ENCODE data around the gene NAALAD2. TPM values are rescaled to one million over a fixed set of nuclear protein-coding genes. Genes with fewer than 3 reads are reported as not detected.

The NAALAD2 gene
- total RNA-seq, 1 donor, result 3.7 TPM

DNA sequence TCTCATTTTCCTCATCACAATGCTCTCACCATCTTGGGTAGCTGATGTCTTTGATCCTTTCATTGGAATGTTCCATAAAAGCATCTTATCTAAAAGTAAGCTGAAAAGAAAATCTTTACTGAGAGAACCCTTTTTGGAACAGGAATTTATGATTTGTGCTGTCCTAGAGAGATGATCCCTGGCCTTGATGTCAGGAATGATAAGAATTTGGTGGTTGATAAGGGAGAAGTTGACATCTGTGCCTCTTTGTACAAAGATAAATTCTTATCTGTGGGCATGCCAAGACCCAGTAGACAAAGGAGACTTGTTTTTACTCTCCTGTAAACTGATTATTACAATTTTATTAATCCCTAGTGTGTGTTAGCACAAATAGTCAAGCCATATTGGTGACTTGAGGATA is 36.9 kb downstream of the NAALAD2 start:
- no peak overlapping the region for H3K4me3 ChIP-seq (ENCODE audit: low read depth, low read length)
- TF ChIP-seq, protein P1, sequence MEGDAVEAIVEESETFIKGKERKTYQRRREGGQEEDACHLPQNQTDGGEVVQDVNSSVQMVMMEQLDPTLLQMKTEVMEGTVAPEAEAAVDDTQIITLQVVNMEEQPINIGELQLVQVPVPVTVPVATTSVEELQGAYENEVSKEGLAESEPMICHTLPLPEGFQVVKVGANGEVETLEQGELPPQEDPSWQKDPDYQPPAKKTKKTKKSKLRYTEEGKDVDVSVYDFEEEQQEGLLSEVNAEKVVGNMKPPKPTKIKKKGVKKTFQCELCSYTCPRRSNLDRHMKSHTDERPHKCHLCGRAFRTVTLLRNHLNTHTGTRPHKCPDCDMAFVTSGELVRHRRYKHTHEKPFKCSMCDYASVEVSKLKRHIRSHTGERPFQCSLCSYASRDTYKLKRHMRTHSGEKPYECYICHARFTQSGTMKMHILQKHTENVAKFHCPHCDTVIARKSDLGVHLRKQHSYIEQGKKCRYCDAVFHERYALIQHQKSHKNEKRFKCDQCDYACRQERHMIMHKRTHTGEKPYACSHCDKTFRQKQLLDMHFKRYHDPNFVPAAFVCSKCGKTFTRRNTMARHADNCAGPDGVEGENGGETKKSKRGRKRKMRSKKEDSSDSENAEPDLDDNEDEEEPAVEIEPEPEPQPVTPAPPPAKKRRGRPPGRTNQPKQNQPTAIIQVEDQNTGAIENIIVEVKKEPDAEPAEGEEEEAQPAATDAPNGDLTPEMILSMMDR (IDR thresholded peaks at IDR 0.05; ENCODE audit: insufficient read depth, low read length), result no peak
- no peak for DNase-seq (ENCODE audit: low read depth)

DNA sequence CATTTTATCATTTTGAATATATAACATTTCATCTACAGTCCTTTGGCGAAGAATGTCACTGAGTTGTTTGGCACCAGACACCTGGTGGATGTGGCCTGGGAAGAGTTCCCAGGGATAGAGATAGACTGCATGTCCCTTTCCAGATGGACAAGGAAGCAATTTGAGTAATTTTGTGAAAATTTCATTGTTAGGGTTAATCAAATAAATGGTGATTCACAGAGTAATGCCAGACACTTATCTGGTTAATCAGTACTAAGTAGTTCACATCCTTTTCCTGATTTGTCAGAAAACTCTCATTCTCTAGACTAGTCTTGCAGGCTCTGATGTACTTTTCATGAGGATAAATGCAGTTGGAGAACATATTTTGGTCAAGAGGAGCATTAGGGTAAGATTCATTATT is 41.6 kb downstream of the NAALAD2 start:
- DNase-seq (ENCODE audit: low read depth), result no peak
- no peak overlapping the region for H3K4me3 ChIP-seq (ENCODE audit: low read depth, low read length)
- TF ChIP-seq, protein P1 (IDR thresholded peaks at IDR 0.05; ENCODE audit: insufficient read depth, low read length), result no peak

GRCh38 chr11:90178751-90179150 is 44.3 kb downstream of the NAALAD2 start:
- no peak overlapping the region for H3K4me3 ChIP-seq (ENCODE audit: low read depth, low read length)
- DNase-seq (ENCODE audit: low read depth), result no peak
- TF ChIP-seq, protein P1 (IDR thresholded peaks at IDR 0.05; ENCODE audit: insufficient read depth, low read length), result no peak

DNA sequence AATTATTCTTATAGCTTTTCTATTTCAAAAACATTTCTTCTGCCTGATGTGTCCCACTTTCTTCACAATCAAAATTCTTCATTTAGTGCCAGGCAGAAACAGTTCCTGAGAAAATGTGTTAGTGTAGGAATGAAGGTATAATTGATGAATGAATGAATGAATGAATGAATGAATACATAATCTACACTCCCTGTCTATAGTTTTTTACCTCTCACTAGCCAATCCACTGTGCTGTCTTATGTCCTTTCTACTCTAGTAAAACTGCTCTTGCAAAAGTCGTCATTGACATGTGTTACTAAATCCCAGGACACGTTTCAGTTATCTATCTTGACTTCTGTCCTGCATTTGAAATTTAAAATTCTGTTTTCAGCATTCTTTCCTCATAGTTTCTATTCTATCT is 45.5 kb downstream of the NAALAD2 start:
- no peak overlapping the region for H3K4me3 ChIP-seq (ENCODE audit: low read depth, low read length)
- DNase-seq (ENCODE audit: low read depth), result no peak
- TF ChIP-seq, protein P1 (IDR thresholded peaks at IDR 0.05; ENCODE audit: insufficient read depth, low read length), result no peak

DNA sequence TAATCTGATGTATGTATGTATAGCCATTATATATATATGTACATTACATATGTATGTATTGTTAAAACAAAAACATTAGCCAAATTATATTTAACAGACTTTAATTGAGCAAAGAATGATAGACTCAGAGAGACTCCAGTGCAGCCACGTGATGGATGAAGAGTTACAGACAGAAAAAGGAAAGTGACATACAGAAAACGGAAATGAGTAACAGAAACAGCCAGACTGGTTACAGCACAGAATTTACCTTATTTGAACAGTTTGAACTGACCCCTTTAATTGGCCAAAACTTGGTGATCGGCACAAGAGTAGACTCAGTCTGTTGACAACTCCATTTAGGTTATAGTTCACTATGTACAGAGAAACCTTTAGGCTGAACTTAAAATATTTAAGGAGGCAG is 53.4 kb downstream of the NAALAD2 start:
- TF ChIP-seq, protein P1 (IDR thresholded peaks at IDR 0.05; ENCODE audit: insufficient read depth, low read length), result no peak
- DNase-seq (ENCODE audit: low read depth), result no peak
- H3K4me3 ChIP-seq (ENCODE audit: low read depth, low read length), result no peak overlapping the region

DNA sequence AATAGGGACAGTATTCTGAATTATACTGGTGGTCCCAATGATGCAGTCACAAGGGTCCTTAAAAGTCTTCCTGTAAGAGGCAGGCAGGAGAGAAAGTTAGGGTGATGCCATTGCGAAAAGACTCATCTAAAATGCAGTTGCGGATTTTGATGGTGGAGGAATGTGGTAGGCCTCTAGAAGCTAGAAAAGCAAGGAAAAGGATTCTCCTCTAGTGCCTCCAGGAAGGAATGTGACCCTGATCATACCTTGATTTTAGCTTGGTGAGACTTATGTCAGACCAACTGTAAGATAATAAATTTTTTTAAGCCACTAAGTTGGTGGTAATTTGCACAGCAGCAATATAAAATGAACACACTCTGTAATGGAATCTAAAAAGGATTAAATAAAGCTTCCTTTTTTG is 54.5 kb downstream of the NAALAD2 start:
- TF ChIP-seq, protein P1 (IDR thresholded peaks at IDR 0.05; ENCODE audit: insufficient read depth, low read length), result no peak
- H3K4me3 ChIP-seq (ENCODE audit: low read depth, low read length), result no peak overlapping the region
- DNase-seq (ENCODE audit: low read depth), result no peak

- TF ChIP-seq, protein P1 (IDR thresholded peaks at IDR 0.05; ENCODE audit: insufficient read depth, low read length), result no peak
- H3K4me3 ChIP-seq (ENCODE audit: low read depth, low read length), result no peak overlapping the region
- DNase-seq (ENCODE audit: low read depth), result no peak
Measured at GRCh38 chr11:90192869-90193582, 58.6 kb downstream of the NAALAD2 start.
